CD4-positive, alpha-beta T cell treated with Interleukin-21 for 1 hour (primary cell): ENCODE data around the gene RAX2.
"Not testable (repeated sequence)": the region's sequence is repeated elsewhere in the genome, so short reads cannot be mapped to it uniquely, and the experiment has no call there.

ENCODE experiments used
- DNase-seq: peaks from one replicate; pipeline ENCODE4 v3.0.0-alpha.2; 2020

RAX2 gene

DNA sequence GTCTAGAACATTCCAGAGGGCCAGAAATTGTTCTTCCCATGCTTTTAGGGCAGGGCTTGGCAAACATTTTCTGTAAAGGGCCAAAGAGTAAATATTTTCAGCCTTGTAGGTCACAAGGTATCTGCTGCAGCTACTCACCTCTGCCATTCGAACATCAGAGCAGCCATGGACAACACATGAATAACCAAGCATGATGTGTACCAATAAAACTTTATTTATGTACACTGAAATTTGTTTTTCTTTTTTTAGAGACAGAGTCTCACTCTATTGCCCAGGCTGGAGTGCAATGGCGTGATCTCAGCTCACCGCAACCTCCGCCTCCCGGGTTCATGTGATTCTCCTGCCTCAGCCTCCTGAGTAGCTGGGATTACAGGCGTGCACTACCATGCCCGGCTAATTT, 14.3 kb downstream of the RAX2 start:
- not testable (repeated sequence) for DNase-seq

DNA sequence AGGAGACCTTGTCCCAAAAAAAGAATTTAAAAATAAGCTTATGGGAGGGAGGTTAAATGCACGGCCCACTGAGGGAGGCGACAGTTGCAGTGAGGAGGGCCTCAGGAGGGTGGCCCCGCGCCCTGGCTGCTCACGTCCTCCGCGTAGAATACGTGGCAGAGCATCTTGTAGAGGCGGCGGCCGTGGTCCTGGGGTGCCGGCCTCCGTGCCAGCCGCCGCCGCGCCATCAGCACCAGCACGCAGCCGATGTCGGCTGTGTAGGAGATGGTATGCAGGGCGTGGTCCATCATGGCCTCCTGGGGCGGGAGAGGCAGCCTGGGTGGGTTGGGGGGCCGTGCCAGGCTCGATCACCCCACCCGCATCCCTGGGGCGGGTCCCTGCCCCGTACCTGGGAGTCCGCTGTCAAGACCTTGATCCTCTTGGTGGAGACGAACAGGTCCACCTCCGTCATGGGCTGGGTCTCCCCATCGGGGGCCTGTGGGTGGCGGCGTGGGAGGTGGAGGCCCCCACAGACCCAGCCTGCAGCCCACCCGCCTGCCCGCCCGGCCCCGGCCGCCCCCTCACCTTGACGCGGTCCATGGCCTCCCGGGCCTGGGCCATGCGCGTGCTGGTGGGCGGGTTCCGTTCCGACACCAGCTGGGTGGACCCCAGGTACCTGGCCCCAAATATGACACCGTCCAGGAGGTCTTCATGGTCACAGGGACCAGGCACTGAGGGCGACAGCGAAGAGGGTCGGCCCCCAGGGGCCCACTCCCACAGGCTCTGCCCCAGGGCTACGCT, 18.2 kb downstream of the RAX2 start:
- DNase-seq, result no peak

DNA sequence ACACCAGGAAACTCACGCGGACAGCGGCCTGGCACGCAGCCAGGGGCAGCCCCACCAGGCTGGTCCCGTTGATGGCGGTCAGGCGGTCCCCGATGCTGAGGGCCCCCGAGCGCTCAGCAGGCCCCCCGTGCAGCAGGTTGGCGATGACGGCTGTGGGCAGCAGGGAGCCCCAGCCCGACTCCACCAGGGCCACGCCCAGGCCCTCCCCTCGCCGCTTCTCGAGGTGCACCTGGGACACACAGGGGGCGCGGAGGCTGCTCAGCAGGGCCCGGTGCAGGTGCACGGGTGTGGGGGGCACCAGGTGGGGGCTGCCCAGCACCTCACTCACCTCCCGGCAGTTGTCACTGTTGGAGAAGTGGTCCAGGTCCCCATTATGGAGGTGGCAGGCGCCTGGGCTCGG, 19.5 kb downstream of the RAX2 start:
- DNase-seq, result no peak

DNA sequence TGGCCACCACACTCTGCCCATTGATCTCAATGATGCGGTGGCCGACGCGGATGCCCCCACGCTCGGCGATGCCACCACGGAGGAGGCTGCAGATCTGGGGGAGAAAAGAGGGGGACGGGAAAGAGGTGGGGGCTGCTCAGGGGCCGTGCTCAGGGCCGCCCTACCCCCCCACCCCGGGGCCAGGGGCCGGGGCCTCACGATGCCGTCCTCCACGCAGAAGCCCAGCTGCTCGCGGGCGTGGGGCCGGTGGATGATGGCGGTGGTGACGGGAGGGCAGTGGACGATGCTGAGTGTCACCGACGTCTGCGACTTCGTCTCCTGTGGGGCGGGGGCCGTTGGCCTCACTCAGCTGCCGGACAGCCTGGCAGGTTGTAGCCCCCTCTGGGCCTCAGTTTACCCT, 20.8 kb downstream of the RAX2 start:
- no peak for DNase-seq

DNA sequence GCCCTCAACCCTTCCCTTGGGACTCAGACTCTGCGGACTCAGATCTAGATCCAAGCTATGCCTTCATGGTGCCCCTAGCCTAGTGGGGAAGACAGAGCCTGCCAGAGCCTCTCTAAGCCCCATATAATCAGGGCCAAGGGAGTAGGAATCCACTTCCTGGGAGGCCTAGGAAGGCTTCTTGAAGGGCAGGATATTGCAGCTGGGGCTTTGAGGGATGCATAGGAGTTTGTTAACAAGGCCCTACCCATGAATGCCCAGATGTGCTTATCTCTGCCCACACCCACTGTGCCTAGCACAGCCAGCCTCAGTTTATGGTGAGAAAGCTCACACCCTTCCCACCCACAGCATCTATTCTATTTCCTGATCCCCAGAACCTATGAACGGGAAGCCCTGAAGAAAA, 21.8 kb downstream of the RAX2 start:
- DNase-seq, result no peak

DNA sequence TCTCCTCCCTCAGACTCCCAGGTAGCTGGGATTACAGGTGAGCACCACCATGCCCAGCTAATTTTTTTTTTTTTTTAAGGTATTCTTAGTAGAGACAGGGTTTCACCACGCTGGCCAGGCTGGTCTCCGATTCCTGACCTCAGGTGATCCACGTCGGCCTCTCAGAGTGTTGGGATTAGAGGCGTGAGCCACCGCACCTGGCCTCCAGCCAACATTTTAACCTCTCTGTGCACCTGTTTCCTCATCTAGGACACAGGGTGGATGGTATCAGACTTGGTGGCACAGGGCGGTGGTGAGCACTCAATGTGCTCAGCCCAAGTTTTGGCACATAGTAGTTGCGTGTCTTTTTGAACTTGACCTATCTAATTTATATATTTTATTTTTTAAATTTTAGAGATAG, 23.1 kb downstream of the RAX2 start:
- no peak for DNase-seq

DNA sequence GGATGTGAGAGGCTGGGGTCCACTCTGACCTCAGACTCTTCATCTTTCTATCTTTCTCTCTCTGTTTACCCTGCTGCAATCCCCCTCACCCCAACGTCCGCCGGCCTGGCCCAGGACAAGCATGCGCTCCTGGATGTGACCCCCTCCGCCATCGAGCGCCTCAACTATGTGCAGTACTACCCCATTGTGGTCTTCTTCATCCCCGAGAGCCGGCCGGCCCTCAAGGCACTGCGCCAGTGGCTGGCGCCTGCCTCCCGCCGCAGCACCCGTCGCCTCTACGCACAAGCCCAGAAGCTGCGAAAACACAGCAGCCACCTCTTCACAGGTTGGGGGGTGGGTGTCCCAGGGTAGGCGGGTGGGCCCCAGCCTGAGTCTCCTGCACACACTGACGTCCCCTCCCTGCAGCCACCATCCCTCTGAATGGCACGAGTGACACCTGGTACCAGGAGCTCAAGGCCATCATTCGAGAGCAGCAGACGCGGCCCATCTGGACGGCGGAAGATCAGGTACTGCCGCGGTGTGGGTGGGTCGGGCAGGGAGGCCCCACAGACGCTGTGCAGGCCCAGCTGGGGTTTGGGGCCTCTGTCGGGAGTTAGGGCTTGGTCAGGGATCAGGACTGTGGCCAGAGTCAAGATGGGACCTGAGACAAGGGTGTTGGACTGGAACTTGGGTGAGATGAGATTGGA, 25.5 kb downstream of the RAX2 start:
- DNase-seq, result no peak

DNA sequence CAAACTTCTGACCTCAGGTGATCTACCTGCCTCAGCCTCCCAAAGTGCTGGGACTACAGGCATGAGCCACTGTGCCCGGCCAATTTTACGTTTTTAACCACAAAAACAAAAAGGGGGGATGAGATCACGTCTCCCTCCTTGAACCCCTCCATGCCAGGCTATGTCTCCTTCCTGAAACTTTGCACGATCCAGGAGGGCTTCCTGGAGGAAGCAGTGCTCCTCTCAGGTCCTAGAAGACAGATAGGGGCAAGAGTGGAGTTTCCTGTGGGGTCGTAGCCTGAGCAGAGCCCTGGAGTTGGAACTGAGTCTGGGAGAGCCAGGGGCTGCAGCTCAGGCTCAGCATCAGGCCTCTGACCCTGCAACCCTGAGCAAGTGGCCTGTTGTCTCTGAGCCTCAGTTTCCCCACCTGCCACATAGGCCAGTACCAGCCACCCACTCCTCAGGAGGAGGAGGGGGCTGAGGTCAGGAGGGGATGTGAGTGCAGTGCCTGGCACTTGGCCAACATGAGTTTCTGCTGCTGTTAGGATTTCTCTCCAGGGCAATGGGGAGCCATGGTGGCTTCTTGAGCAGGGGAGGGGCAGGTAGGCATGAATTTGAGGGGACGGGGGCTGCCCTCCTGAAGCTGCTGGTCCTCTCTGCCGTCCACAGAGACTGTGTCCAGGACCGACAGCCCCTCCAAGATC, 26.5 kb downstream of the RAX2 start:
- DNase-seq, result no peak

DNA sequence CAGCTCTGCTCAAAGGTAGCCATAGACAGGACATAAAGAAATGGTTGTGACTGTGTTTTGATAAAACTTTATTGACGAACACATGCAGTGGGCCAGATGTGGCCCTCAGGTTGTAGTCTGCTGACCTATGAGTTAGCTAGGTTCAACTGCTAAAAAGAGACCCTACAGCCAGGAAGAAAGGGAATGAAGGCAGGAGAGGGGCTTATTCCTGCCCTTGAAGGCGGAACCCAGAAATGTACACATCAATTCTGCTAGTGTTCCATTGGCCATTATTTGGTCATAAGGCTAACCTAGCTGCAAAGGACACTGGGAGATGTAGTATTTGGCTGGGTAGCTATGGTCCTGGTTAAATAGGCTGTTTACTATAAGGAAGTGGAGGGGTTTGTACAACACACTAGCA, 28.5 kb downstream of the RAX2 start:
- no peak for DNase-seq

DNA sequence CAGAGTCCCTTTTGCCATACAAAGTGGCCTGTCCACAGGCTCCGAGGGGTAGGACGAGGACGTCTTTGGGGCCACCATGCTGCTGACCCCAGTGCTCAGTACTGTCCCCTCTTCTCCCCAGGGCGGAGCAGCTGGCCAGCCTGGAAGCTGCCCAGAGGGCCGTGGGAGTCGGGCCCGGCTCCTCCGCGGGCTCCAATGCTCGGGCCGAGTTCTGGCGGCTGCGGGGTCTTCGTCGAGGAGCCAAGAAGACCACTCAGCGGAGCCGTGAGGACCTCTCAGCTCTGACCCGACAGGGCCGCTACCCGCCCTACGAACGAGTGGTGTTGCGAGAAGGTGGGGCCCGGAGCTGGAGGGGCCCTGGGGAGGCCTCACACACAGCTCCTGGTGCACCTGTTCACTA, 31.6 kb downstream of the RAX2 start:
- no peak for DNase-seq

DNA sequence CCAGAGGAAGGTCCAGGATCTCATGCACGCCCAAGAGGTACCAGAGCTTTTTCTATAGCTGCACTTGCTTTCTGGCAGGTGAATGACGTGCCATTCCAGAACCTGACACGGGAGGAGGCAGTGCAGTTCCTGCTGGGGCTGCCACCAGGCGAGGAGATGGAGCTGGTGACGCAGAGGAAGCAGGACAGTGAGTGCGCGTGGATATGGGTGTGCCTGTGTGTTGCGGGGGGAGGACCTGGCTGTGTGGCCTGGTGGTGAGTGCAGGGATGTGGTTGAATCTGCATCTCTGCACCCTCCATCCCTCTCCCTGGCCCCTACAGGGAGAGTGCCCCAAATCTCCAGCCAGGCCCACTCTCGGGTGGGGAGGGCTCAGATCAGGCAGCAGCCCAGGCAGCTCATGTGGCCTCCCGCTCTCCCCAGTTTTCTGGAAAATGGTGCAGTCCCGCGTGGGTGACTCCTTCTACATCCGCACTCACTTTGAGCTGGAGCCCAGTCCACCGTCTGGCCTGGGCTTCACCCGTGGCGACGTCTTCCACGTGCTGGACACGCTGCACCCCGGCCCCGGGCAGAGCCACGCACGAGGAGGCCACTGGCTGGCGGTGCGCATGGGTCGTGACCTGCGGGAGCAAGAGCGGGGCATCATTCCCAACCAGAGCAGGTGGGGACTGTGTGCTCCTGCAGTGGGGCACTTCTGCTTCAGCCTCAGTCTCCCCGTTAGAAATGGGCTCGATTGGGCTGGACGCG, 33.4 kb downstream of the RAX2 start:
- no peak for DNase-seq

DNA sequence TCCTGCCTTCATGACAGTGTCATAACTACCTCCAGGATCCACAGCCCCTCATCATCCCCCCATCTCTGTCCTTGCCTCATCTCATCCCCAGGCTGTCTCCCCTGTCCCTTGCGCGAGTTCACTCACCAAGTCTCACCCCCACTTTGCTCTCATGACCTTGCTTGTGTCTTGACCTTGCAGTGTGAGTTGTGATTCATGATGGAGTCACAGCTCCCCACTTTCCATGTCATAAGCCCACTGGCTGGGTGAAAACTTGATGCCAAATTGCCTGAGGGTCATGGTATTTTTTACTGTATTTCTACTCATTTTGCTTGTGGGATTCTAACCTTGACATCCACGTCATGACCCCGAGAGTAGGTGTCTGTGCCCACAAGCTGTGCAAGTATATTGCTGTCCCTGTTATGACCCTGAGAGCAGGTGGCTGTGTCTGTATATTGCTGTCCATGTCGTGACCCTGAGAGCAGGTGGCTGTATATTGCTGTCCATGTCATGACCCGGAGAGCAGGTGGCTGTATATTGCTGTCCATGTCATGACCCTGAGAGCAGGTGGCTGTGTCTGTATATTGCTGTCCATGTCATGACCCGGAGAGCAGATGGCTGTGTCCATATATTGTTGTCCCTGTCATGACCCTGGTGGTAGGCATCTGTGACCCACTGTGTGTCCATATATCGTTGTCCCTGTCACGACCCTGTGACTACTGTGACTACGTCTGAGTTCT, 34.4 kb downstream of the RAX2 start:
- no peak for DNase-seq

DNA sequence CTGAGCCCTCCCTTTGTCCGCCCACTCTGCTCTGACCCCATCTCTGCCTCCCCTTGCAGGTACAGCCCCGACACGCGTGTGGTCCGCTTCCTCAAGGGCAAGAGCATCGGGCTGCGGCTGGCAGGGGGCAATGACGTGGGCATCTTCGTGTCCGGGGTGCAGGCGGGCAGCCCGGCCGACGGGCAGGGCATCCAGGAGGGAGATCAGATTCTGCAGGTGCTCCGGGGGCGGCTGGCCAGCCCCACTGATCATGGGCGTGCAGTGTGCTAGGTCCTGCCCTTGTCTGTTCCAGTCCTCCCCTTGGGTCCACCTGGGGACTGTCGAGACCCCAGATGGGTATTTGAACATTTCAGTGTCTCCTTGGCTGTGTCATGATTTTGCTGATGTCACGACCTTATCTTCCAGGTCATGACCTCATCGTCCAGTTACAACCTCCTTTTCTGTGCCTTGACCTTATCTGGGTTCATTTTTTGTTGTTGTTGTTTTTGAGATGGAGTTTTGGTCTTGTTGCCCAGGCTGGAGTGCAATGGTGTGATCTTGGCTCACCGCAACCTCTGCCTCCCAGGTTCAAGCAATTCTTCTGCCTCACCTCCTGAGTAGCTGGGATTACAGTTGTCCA, 35.8 kb downstream of the RAX2 start:
- DNase-seq, result no peak

DNA sequence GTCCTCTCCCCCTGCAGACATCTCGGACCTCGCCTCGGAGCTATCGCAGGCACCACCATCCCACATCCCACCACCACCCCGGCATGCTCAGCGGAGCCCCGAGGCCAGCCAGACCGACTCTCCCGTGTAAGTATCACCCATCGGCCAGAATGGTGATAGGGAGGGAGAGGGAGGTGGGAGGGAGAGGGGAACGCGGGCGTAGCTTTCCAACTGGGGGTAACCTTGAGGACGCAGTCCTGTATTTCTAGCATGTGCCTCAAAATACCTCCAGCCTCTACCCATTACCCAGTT, 37.8 kb downstream of the RAX2 start:
- DNase-seq, result no peak

DNA sequence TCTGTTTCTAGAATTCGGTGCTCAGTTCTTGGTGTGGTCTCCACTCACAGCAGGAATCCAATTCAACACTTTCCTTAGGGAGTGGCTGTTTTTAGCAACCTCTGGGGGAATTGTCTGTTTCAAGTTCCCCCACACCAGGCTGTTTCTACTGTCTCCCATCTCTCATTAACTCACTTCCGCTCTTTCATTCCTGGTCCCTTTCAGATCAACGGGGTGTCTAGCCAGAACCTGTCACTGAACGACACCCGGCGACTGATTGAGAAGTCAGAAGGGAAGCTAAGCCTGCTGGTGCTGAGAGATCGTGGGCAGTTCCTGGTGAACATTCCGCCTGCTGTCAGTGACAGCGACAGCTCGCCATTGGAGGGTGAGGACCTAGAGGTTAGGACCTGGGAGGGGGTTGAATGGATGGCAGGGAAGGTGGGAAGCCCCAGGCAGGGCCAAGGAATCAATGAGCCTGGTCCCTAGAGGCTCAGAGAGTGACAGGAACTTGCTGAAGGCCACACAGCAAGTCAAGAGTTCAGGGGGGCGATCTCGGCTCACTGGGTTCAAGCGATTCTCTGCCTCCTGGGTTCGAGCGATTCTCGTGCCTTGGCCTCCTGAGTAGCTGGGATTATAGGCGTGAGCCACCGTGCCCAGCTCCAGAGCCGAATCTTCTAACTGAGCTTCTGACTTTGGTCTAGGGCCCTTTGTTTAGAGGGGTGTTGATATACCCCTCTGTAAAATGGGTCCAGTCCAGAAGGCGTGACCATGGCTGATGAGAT, 38.3 kb downstream of the RAX2 start:
- no peak for DNase-seq

DNA sequence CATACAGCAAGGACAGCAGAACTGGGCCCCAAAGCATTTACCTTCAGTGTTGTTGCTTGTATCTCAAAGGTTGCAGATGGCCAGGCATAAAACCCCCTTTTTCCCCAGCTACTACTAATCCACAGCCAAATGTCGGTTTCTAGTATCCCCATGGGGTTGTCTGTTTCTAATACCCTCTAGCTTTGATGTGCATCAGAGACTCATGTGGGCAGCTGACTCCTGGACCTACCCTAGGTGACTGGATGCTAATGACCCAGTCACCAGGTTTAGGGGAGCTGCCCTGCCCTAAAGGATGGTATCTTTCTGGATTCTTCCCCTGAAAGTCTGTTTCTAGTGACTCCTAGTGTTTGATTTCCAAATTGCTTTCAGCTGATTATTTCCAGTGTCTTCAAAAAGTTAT, 39.9 kb downstream of the RAX2 start:
- no peak for DNase-seq

DNA sequence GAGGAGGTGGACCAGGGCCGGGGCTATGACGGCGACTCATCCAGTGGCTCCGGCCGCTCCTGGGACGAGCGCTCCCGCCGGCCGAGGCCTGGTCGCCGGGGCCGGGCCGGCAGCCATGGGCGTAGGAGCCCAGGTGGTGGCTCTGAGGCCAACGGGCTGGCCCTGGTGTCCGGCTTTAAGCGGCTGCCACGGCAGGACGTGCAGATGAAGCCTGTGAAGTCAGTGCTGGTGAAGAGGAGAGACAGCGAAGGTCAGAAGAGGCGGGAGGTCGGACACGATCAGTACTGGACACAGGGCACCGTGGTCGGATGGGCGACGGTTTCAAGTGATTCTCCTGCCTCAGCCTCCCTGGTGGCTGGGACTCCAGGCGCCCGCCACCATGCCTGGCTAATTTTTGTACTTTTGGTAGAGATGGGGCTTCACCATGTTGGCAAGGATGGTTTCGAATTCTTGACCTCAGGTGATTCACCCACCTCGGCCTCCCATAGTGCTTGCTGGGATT, 41.5 kb downstream of the RAX2 start:
- no peak for DNase-seq

DNA sequence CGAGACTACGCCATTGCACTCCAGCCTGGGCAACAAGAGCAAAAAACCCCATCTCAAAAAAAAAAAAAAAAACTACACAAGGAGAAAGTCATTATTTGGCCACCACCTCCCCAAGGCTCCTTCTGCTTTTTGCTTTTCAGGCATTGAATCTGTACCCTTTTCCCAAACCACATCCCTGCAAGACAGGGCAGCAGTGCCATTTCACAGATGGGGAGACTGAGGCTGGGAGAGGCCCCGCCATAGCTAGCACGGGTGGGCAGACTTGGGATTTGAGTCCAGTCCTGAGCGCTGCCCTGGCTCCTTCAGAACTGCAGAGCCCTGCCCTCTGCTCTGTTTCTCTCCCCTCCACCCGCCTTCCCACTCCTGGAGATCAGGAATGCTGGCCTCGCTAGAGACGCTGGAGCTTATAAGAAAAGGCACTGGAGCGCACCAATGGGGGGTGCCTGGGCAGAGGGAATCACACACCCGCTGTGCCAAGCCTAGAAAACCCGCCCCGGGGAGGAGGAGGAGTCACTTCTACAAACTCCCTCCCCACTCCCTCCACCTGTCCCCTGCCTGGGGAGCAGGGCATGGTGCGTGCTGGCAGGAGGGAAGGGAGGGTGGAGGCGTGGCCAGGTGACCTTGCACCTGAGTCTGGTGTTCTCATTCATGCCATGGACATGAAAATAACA, 46.3 kb downstream of the RAX2 start:
- no peak for DNase-seq

DNA sequence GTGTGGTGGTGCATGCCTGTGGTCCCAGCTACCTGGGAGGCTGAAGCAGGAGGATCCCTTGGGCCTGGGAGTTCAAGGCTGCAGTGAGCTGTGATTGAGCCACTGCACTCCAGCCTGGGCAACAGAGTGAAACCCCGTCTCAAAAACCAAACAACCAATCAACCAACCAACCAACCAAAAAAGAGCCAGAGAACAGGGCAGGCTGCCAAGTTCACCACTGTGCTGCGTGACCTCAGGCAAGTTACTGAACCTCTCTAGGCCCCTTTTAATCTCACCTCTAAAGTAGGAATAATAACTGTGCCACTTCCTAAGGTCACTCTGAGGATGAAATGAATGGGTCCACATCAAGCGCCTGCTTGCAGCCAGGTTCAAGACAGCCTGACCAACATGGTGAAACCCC, 46.9 kb downstream of the RAX2 start:
- no peak for DNase-seq

DNA sequence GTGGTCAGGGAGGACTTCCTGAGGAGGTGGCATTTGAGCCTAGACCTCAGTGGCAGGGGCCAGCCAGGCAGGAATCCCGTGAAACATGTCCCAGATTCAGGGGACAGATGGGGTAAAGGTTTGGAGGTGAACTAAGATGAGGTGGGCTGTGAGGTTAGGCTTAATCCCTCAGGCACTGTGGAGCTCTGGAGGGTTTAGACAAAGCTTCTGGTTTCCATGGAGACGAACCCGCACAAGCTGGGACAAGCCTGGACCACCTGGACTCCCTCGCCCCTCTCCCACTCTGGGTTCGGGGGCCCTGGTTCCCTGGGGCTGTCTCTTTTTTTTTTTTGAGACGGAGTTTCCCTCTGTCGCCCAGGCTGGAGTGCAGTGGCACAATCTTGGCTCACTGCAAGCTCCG, 48.1 kb downstream of the RAX2 start:
- no peak for DNase-seq

DNA sequence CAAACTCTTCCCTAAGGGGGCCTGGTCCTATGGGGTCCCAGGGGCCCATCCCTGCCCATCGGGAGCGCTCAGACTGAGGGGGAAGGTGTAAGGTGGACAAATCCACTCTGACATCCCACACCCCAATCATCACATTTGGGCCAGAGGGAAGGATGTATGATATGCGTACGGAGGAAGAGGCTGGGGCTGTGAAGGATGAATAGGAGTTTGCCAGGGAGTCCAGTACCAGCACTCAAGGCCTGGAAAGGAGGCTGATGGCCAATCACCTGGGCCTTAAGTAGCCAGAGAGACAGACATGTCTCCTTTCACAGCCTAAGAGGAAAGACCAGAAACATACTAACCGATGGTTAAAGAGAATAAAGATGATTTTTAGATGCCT, 48.9 kb downstream of the RAX2 start:
- DNase-seq, result no peak
